ENCODE measurements around the gene TRAF2.

DNA sequence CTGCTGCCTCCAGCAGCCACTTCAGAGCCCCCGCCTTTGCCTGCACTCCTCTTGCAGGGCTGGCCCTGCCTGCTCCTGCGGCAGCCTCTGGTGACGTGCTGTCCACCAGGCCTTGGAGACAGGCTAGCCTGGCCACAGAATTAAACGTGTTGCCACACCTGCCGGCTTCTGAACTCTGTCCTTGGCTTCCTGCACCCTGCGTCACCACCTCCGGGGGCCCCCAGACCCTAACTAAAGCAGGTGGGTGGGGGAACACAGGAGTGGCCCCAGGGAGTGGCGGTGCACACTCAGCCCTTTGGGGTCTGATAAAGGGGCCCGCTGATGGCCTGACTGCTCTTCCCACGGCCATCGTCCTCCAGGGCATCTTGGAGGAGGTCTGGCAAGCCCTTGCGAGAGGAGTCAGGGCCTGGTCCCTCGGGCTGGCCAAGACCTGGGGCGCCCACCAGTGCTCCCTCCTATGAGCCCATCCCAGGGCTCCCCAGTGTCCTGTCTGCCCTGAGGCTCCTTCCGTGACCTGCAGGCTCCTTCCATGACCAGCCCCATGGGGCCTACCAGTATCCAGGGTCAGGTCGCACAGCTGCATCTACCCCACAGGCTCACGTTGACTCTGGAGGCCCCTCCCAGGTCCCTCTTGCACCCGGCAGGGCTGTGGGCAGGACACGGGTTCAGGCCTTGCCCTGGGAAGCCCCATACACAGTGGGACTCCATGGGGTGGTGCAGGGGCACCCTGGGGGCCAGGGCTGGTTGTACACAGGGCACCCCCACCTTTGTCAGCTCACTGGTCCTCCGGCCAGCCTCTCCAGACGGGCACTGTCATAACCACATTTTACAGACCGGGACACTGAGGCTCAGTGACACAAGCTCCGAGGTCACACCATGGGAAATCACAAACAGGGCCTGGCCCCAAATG, 35.2 kb upstream of the TRAF2 start:
- TF ChIP-seq, protein P1, sequence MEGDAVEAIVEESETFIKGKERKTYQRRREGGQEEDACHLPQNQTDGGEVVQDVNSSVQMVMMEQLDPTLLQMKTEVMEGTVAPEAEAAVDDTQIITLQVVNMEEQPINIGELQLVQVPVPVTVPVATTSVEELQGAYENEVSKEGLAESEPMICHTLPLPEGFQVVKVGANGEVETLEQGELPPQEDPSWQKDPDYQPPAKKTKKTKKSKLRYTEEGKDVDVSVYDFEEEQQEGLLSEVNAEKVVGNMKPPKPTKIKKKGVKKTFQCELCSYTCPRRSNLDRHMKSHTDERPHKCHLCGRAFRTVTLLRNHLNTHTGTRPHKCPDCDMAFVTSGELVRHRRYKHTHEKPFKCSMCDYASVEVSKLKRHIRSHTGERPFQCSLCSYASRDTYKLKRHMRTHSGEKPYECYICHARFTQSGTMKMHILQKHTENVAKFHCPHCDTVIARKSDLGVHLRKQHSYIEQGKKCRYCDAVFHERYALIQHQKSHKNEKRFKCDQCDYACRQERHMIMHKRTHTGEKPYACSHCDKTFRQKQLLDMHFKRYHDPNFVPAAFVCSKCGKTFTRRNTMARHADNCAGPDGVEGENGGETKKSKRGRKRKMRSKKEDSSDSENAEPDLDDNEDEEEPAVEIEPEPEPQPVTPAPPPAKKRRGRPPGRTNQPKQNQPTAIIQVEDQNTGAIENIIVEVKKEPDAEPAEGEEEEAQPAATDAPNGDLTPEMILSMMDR (IDR thresholded peaks at IDR 0.05), result no peak
- TF ChIP-seq EZH2 (IDR thresholded peaks at IDR 0.05; ENCODE audit: borderline replicate concordance, insufficient read depth, low read depth, low read length, poor library complexity, severe bottlenecking), result no peak
